OCI-LY1 (cell line): ENCODE results near the gene PLCD1.
"Not testable (repeated sequence)": the region's sequence is repeated elsewhere in the genome, so short reads cannot be mapped to it uniquely, and the experiment has no call there.

ENCODE experiments used
- EZH2 ChIP-seq: fragments of 200-600 bp; sonication (generic), shearing (Covaris generic); IDR thresholded peaks from 2 replicates; pipeline ENCODE4 v1.8.0; 2017; ENCODE audit warnings: borderline replicate concordance, mixed run types, mild to moderate bottlenecking, antibody characterized with exemption, low read length, moderate library complexity, mixed read lengths
- TF ChIP-seq, protein P1 (sequence below): fragments of 200-600 bp; sonication (generic), shearing (Covaris generic); IDR thresholded peaks from 2 replicates; pipeline ENCODE4 v1.5.1; 2017; ENCODE audit warnings: mild to moderate bottlenecking, antibody characterized with exemption, low read length, moderate library complexity, mixed read lengths

- TF ChIP-seq, protein P1, sequence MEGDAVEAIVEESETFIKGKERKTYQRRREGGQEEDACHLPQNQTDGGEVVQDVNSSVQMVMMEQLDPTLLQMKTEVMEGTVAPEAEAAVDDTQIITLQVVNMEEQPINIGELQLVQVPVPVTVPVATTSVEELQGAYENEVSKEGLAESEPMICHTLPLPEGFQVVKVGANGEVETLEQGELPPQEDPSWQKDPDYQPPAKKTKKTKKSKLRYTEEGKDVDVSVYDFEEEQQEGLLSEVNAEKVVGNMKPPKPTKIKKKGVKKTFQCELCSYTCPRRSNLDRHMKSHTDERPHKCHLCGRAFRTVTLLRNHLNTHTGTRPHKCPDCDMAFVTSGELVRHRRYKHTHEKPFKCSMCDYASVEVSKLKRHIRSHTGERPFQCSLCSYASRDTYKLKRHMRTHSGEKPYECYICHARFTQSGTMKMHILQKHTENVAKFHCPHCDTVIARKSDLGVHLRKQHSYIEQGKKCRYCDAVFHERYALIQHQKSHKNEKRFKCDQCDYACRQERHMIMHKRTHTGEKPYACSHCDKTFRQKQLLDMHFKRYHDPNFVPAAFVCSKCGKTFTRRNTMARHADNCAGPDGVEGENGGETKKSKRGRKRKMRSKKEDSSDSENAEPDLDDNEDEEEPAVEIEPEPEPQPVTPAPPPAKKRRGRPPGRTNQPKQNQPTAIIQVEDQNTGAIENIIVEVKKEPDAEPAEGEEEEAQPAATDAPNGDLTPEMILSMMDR: not testable (repeated sequence)
- TF ChIP-seq EZH2: not testable (repeated sequence)
Observed at GRCh38 chr3:37972056-37972455, 57.4 kb downstream of the PLCD1 start.
